ENCODE measurements around the gene DGKA.

The DGKA gene

DNA sequence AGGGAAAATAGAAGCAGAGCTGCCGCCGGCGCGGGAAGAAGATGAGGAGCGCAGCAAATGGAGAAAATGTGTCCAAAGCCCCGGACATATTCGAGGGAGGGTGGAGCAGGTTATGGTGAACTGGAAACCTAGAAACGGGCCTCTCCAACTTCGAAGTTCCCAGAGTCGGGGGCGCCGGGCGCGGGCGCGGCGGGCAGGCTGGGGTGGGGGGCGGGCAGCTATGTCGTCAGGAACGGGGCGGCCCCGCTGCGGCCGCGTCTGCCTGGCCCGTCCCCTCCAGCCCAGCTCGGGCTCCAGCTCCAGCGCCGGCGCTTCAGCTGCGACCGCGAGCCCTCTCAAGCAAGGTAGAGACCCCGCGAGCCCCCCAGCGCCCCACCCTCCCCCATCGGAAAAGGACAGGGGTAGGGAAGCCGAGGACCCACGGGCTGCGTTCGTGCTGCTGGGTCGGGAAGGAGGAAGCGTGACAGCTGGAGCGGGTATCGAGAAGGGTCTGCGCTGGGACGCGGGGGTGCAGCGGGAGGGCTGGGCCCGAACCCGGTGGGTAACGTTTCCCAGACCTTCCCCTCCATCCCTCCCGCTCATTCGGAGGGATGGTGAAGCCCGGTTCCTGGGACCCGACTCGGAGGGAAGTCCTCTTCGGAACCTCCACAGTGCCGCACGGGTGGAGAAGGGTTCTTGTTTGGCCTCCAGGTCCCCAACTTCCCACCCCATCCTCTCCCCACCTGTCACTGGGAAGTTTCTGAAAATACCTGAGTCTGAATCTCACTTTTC is 1.0 kb downstream of the DGKA start:
- DNase-seq (ENCODE audit: low read depth) = no peak

DNA sequence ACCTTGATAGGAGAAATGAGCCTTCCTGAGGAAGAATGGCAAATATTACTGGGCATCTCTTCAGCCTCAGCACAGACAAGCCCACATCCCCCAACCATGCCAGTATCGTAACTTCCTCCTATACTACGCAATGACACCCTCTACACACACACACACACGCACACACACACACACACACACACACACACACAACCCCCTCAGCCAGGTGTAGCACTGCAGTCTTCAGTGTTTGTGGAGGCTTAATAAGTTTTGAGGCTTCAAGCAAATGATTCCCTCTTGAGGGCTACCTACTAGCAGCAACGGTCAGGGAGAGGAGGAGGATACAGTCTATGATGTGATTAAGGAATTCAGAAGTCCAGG is 1.6 kb downstream of the DGKA start:
- DNase-seq (ENCODE audit: low read depth) = peak; percentile 36

GRCh38 chr12:55933169-55933798 is 2.3 kb downstream of the DGKA start:
- DNase-seq (ENCODE audit: low read depth) = no peak

DNA sequence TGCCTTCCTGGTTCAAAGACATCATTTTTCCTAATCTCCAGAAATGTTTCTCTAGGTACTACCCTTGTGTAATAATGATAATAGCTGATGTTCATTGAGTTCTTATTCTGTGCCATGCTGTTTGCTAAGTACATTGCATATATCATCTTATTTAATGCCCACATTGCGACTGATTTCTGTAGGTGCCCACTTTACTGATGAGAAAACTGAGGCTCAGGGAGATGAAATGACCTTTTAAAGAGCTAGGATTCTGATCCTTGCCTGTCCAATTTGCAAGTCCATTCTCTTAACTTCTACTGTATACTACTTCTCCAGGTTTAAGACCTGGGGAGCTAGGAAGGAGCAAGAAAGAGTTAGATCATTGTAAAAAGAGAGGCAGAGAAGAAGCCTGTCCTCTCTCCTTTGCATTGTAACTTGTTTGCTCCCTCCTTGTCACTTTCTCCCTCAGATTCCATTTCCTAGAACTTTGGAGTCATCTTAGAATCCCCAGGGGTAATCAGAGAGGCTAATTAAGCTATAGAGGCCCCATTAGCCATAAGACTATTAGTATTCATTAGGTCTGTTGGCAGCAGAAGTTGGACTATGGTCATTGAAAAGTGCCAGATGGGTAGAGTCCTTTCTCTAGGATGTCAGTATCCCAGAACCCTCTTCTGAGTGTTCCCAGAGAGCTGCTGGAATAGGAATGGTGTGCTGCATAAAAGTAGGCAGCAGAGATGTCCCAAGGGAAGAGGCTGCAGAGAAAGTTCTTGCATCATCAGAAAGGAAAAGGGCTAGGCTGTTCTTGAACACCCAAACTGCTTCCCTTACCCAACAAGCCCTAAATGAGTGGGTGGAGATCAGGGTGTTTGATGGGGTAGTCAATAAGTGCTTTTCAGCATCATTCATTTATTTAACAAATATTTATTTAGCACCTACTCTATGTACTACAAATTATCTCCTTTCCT is 3.1 kb downstream of the DGKA start:
- no peak for DNase-seq (ENCODE audit: low read depth)

- DNase-seq (ENCODE audit: low read depth) = no peak
Observed at GRCh38 chr12:55934773-55935172, 3.8 kb downstream of the DGKA start.

GRCh38 chr12:55935738-55936151 is 4.8 kb downstream of the DGKA start:
- peak; percentile 41 for DNase-seq (ENCODE audit: low read depth)

DNA sequence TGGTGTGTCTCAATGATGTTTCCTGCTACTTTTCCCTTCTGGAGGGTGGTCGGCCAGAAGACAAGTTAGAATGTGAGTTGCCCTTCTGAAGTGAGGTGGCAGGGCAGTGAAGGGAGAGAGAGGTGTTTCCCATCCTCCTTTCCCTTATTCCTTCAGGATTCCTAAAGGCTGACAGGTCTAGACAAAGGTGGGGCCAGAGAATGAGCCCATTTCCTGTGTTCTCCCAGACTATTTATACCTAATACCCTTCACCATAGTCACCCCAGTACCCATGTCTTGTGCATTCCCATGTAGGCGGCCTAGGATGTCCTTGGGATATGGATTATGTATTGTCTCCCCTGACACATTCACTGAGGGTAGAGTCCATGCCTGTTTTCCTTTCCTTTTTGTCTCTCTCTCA is 7.0 kb downstream of the DGKA start:
- DNase-seq (ENCODE audit: low read depth) = no peak

DNA sequence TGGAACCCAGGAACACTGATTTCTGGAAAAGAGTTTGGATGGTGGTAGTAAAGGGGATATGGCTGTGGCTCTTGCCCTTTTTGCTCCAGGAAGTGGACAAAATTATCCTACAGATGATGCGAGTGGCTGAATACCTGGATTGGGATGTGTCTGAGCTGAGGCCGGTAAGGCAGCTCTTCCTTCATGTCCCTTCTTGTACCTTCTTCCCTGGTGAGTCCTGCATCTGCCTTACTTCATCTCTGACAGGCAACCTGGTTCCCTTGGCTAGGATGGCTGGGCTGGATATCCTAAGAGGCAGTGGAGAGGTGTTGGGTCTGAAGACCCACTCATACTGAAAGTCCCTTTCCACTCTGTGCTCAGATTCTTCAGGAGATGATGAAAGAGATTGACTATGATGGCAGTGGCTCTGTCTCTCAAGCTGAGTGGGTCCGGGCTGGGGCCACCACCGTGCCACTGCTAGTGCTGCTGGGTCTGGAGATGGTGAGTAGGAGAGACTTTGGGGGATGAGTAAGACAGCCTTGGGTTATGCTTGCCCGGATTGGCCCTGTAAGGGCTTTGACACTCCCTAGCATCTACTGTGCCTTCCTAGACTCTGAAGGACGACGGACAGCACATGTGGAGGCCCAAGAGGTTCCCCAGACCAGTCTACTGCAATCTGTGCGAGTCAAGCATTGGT is 8.0 kb downstream of the DGKA start:
- DNase-seq (ENCODE audit: low read depth) = no peak

DNA sequence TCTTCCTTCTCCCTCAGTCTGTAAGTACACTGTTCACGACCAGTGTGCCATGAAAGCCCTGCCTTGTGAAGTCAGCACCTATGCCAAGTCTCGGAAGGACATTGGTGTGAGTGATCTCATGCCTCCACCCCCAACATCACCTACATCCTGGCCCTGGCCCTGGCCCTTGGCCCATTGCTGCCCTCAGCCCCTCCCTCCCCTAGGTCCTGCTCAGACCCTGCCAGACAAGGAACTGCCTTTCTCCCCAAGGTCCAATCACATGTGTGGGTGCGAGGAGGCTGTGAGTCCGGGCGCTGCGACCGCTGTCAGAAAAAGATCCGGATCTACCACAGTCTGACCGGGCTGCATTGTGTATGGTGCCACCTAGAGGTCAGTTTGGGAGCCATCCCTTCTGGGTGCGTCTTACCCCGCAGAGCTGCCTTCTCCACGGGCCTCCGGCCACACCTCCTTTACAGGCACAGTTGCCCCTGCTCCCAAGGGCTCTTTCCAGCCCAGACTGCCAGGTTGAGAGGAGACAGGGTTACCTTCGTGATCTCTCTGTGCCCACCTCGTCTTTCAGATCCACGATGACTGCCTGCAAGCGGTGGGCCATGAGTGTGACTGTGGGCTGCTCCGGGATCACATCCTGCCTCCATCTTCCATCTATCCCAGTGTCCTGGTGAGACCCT is 9.2 kb downstream of the DGKA start:
- peak; percentile 77 for DNase-seq (ENCODE audit: low read depth)

- no peak for DNase-seq (ENCODE audit: low read depth)
Observed at GRCh38 chr12:55942055-55942454, 11.1 kb downstream of the DGKA start.

DNA sequence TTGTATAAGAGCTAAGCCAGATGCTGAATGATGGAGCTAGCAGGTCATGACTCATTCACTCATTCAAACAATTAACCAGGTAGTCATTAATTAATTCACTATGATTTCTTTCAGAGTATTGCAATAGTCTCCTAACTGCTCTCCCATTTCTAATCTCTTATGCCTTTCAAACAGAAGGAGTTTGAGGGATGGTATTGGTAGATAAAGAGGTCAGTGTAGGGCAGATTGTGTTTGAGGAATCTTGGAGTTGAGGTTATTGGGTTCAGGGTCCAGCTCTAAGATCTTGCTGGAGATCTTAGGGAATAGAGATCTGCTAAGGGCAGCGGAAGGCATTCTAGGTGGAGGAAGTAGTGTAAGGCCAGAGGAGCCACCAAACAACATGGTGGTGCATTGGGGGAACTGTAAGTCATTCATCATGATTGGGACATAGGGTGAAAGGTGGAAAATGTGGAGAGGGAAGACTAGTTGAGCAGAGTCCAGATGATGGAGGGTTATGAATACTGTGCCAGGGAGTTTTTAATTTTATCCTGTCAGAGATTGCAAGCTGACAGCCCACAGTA is 11.7 kb downstream of the DGKA start:
- no peak for DNase-seq (ENCODE audit: low read depth)

DNA sequence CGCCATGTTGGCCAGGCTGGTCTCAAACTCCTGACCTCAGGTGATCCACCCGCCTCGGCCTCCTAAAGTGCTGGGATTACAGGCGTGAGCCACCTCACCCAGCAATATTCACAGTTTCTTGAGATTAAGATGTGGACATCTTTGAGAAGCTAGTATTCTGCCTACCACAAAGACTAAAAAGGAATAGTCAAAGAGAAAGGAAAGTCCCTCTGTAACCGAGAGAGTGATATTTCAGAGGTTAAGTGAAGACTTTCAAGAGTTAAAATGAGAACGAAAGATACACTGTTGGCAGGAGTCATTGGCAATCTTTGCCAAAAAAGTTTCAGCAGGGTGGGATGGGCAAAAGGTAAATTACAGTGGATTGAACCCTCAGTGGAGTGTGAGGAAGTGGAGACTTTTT is 15.6 kb downstream of the DGKA start:
- DNase-seq (ENCODE audit: low read depth) = no peak

DNA sequence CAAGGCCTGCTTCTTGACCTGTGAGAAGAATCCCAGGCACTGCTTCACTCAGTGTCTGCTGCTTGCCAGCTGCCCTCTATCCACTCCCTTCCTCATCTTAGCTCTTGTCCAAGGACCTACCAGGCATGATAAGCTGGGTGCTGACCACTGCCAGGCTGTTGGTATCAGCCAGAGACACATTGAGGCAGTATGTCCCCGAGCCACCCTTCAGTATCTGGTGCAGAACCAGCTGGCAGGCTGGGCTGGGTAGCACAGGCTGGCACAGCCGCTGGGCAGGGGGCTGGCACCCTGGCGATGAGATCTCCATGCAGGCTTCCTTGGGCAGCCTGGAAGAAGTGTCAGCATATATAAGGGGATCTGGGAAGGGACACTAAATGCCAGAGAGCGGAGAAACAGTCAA is 24.4 kb downstream of the DGKA start:
- DNase-seq (ENCODE audit: low read depth) = no peak

GRCh38 chr12:55955800-55956508 is 25.0 kb downstream of the DGKA start:
- peak; percentile 32 for DNase-seq (ENCODE audit: low read depth)

GRCh38 chr12:55957106-55957859 is 26.3 kb downstream of the DGKA start:
- DNase-seq (ENCODE audit: low read depth) = no peak

- no peak for DNase-seq (ENCODE audit: low read depth)
Observed at GRCh38 chr12:55963760-55964159, 32.8 kb downstream of the DGKA start.

- DNase-seq (ENCODE audit: low read depth) = no peak
Observed at GRCh38 chr12:55965240-55965639, 34.3 kb downstream of the DGKA start.

GRCh38 chr12:55965941-55966407 is 35.0 kb downstream of the DGKA start, which contains the start of gene PMEL:
Gene PMEL (minus strand): TSS chr12:55966042. CDS start chr12:55966011, 31 bp downstream.
- DNase-seq (ENCODE audit: low read depth) = no peak

DNA sequence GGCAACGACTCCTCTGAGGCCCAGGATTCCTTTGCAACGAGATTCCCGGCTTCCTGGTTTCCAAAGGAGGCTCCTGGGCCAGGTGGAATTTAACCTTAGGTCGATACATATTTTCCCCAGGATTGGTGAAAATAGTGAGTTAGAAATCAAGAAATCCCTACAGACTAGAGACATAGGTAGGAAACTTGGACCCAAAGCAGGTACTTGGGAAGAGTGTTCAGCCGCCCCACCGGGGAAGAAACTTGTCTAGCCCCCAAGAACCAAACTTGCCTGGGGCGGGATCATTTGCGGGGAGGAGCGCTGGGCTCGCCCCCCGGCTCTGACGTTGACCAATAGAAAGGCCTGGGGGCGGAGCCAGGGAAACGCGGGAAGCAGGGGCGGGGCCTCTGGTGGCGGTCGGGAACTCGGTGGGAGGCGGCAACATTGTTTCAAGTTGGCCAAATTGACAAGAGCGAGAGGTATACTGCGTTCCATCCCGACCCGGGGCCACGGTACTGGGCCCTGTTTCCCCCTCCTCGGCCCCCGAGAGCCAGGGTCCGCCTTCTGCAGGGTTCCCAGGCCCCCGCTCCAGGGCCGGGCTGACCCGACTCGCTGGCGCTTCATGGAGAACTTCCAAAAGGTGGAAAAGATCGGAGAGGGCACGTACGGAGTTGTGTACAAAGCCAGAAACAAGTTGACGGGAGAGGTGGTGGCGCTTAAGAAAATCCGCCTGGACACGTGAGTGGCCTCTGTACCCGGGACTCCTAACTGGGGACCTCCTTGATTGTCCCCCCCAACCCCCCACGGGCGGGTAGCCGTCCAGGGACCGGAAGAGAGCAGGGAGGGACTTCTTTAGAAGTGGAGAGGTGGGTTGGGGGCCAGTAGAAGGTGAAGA is 35.7 kb downstream of the DGKA start, which contains the start of gene CDK2:
CDK2 (plus strand) TSS at position 423 of the 874 bp plus-strand sequence; CDS start at position 602, 179 bp downstream.
- DNase-seq (ENCODE audit: low read depth) = peak; percentile 85

Measured in stimulated activated CD4-positive, alpha-beta T cell treated with anti-CD3 and anti-CD28 coated beads, Interleukin-2, amount 100 ng/mL, for 4 hours (primary cell).